HCT116 (cell line): ENCODE results near the gene NKRF. TPM values are rescaled to one million over a fixed set of nuclear protein-coding genes. Genes with fewer than 3 reads are reported as not detected.

ENCODE experiments used
- ATAC-seq: fragments of 200-7000 bp; cut with Tn5 transposase; 2 replicates; pipeline ENCODE4 v1.9.1; 2020; ENCODE audit warnings: mild to moderate bottlenecking, moderate library complexity
- BruUV-seq: library from RNA; stranded (reverse); fragments of 400-500 nt; replicated peaks from 2 replicates; lab custom pipeline; 2021; lab: Mats Ljungman, UMichigan
- CTCF ChIA-PET: fragments of 300-600 bp; sonication (Branson Sonifier 250); formaldehyde crosslinking; loops from one replicate; lab custom pipeline; 2021; ENCODE audit warnings: antibody characterized with exemption; lab: Charles Lee
- POLR2A ChIA-PET: fragments of 300-600, 350-600 bp; sonication (Branson Sonifier 250); formaldehyde crosslinking; loops from one replicate; lab custom pipeline; 2021; ENCODE audit warnings: antibody characterized with exemption; lab: Charles Lee
- RAD21 ChIA-PET, 2 experiments: fragments of 300-600 bp; sonication (Branson Sonifier 250); formaldehyde crosslinking; loops; one replicate each; lab custom pipeline; 2023; ENCODE audit warnings: low total read pairs in 2 of 2; ENCODE audit not compliant: uncharacterized antibody in 2 of 2, unreplicated experiment in 2 of 2, low non-redundant PET in 1 of 2; lab: Charles Lee
- DNase-seq: peaks from one replicate; pipeline ENCODE4 v3.0.0-alpha.2; 2010; ENCODE audit warnings: low read depth, low spot score
- H2AFZ ChIP-seq: fragments of 200-600 bp; shearing (Covaris generic), sonication (generic); 2 replicates; pipeline ENCODE4 v1.6.1; 2017; ENCODE audit warnings: low read depth, mixed run types, mixed read lengths, antibody characterized with exemption, low read length; ENCODE audit not compliant: poor library complexity, severe bottlenecking
- H3K27ac ChIP-seq: 2 replicates; pipeline ENCODE4 v1.5.1; 2012; ENCODE audit warnings: low read depth, low read length
- H3K27me3 ChIP-seq: fragments of 200-600 bp; sonication (generic); 2 replicates; pipeline ENCODE4 v1.6.1; 2016; ENCODE audit warnings: mixed run types, low read length, mixed read lengths; ENCODE audit not compliant: insufficient read depth
- H3K36me3 ChIP-seq, 2 experiments: fragments of 200-500 bp in 1 of 2; fragments of 200-600 bp in 1 of 2; sonication (Bioruptor generic) in 1 of 2; sonication (generic) in 1 of 2; 2 replicates each; pipeline versions ENCODE4 v1.5.1 to v1.6.1; 2014 to 2016; ENCODE audit warnings: low read length in 2 of 2, inconsistent platforms in 1 of 2, mixed read lengths in 1 of 2, mixed run types in 1 of 2; ENCODE audit not compliant: insufficient read depth in 2 of 2, control insufficient read depth in 1 of 2
- H3K4me1 ChIP-seq, 2 experiments: fragments of 200-600 bp in 1 of 2; sonication (generic) in 1 of 2; 2 replicates each; pipeline versions ENCODE4 v1.5.1 to v1.6.1; 2012 to 2017; ENCODE audit warnings: low read length in 2 of 2, inconsistent platforms in 1 of 2, mild to moderate bottlenecking in 1 of 2, mixed read lengths in 1 of 2, mixed run types in 1 of 2, moderate library complexity in 1 of 2; ENCODE audit not compliant: insufficient read depth in 2 of 2, control insufficient read depth in 1 of 2
- H3K4me2 ChIP-seq: fragments of 200-600 bp; sonication (generic); 2 replicates; pipeline ENCODE4 v1.6.1; 2017; ENCODE audit warnings: mixed run types, low read length, mixed read lengths
- H3K4me3 ChIP-seq, 2 experiments: fragments of 200-600 bp in 1 of 2; sonication (generic) in 1 of 2; replicated peaks in 1 of 2; 2 replicates each; pipeline ENCODE4 v1.5.1; 2011 to 2016; ENCODE audit warnings: low read length in 2 of 2, control low read depth in 1 of 2, low read depth in 1 of 2, mild to moderate bottlenecking in 1 of 2, mixed read lengths in 1 of 2, mixed run types in 1 of 2
- H3K79me2 ChIP-seq: fragments of 200-600 bp; sonication (generic); 2 replicates; pipeline ENCODE4 v1.6.1; 2017; ENCODE audit warnings: mild to moderate bottlenecking, mixed run types, low read length, moderate library complexity, mixed read lengths; ENCODE audit not compliant: insufficient read depth
- H3K9ac ChIP-seq: fragments of 200-600 bp; sonication (generic); 2 replicates; pipeline ENCODE4 v1.6.1; 2016; ENCODE audit warnings: low read length, mixed read lengths
- H3K9me2 ChIP-seq: fragments of 200-600 bp; sonication (generic), shearing (Covaris generic); 2 replicates; pipeline ENCODE4 v1.6.1; 2017; ENCODE audit warnings: mixed run types, mild to moderate bottlenecking, moderate library complexity; ENCODE audit not compliant: insufficient read depth
- H3K9me3 ChIP-seq, 2 experiments: fragments of 200-500 bp in 1 of 2; fragments of 200-600 bp in 1 of 2; sonication (Bioruptor generic) in 1 of 2; sonication (generic) in 1 of 2; 2 replicates each; pipeline ENCODE4 v1.6.1; 2014 to 2017; ENCODE audit warnings: low read length in 2 of 2, mixed read lengths in 2 of 2, inconsistent platforms in 1 of 2, low read depth in 1 of 2, mild to moderate bottlenecking in 1 of 2, mixed run types in 1 of 2, moderate library complexity in 1 of 2; ENCODE audit not compliant: control insufficient read depth in 1 of 2, insufficient read depth in 1 of 2
- H4K20me1 ChIP-seq: fragments of 200-600 bp; sonication (generic), shearing (Covaris generic); 2 replicates; pipeline ENCODE4 v1.6.1; 2017; ENCODE audit warnings: mixed run types, mild to moderate bottlenecking, moderate library complexity; ENCODE audit not compliant: insufficient read depth
- CBX3 ChIP-seq: IDR thresholded peaks from 2 replicates; pipeline ENCODE4 v1.6.1; 2012; ENCODE audit warnings: low read depth
- CEBPB ChIP-seq: IDR thresholded peaks from 2 replicates; pipeline ENCODE4 v1.6.1; 2012; ENCODE audit warnings: low read depth
- EGR1 ChIP-seq: IDR thresholded peaks from 2 replicates; pipeline ENCODE4 v1.6.1; 2012; ENCODE audit warnings: low read depth
- ELF1 ChIP-seq: IDR thresholded peaks from 2 replicates; pipeline ENCODE4 v1.6.1; 2012; ENCODE audit warnings: low read depth, borderline replicate concordance
- EZH2phosphoT487 ChIP-seq: fragments of 200-600 bp; IDR thresholded peaks from 2 replicates; pipeline ENCODE4 v1.6.1; 2018; ENCODE audit warnings: antibody characterized with exemption, borderline replicate concordance
- JUND ChIP-seq: IDR thresholded peaks from 2 replicates; pipeline ENCODE4 v1.6.1; 2012
- MAX ChIP-seq: IDR thresholded peaks from 2 replicates; pipeline ENCODE4 v1.6.1; 2012
- RAD21 ChIP-seq: IDR thresholded peaks from 2 replicates; pipeline ENCODE4 v1.6.1; 2012; ENCODE audit warnings: low read depth, mild to moderate bottlenecking
- REST ChIP-seq: IDR thresholded peaks from 2 replicates; pipeline ENCODE4 v1.6.1; 2012; ENCODE audit warnings: low read depth
- SIN3A ChIP-seq: IDR thresholded peaks from 2 replicates; pipeline ENCODE4 v1.6.1; 2012; ENCODE audit warnings: low read depth
- SP1 ChIP-seq: IDR thresholded peaks from 2 replicates; pipeline ENCODE4 v1.6.1; 2012; ENCODE audit warnings: low read depth
- SRF ChIP-seq: IDR thresholded peaks from 2 replicates; pipeline ENCODE4 v1.6.1; 2012; ENCODE audit warnings: low read depth
- TCF7L2 ChIP-seq: IDR thresholded peaks from 2 replicates; pipeline ENCODE4 v1.7.0; 2011; ENCODE audit warnings: borderline replicate concordance, inconsistent platforms; ENCODE audit not compliant: insufficient read depth, insufficient read length; ENCODE audit errors: extremely low read depth
- ZBTB33 ChIP-seq: IDR thresholded peaks from 2 replicates; pipeline ENCODE4 v1.6.1; 2011; ENCODE audit warnings: mild to moderate bottlenecking, low read length, moderate library complexity; ENCODE audit not compliant: insufficient replicate concordance; ENCODE audit errors: extremely low read depth
- ZFX ChIP-seq: fragments of 450-650 bp; IDR thresholded peaks from 2 replicates; pipeline ENCODE4 v1.6.1; 2017
- ZNF274 ChIP-seq: fragments of 200-500 bp; sonication (Bioruptor generic); IDR thresholded peaks from 2 replicates; pipeline ENCODE4 v1.6.1; 2014; ENCODE audit warnings: mild to moderate bottlenecking, low read depth, low read length, inconsistent platforms
- intact Hi-C: fragments of 100-400 bp; cut with micrococcal nuclease; formaldehyde crosslinking; loops from 2 replicates; pipeline ENCODE4 v1.10.0; 2022
- total RNA-seq: library from RNA; stranded (reverse); gene quantifications from one replicate; pipeline ENCODE4 v1.2.1, GENCODE V29; 2021; ENCODE audit not compliant: unreplicated experiment

NKRF gene
- total RNA-seq, 1 experiment from 2014 or later, result 22.8 TPM

GRCh38 chrX:119635799-119636198, 29.6 kb upstream of the NKRF start:
- no peak for DNase-seq
- ChIA-PET POLR2A (no interaction called here), CTCF (no interaction called here), RAD21 (no interaction called here)
- H3K9me3 ChIP-seq, result no peaks in the 10 kb centered on the region
- no peaks in the 10 kb centered on the region for H3K27me3 ChIP-seq
- BruUV-seq, result no TSS peak
- H3K9me2 ChIP-seq, result no peaks in the 10 kb centered on the region
- H2AFZ ChIP-seq, result no peak overlapping the region
- H3K27ac ChIP-seq, result no peak overlapping the region
- no peaks in the 10 kb centered on the region for H4K20me1 ChIP-seq
- H3K36me3 ChIP-seq, result peaks cover 0 to 5% of the 10 kb centered on the region in 2 experiments; a peak in 2 of 4 replicates
- ATAC-seq, result no peak
- H3K4me2 ChIP-seq, result no peak overlapping the region
- intact Hi-C loops, result no loop called here
- no peaks in the 10 kb centered on the region for H3K4me1 ChIP-seq
- TF ChIP-seq CEBPB, result no peak
- TF ChIP-seq REST, result no peak
- no peak for TF ChIP-seq CBX3
- no peak for TF ChIP-seq JUND
- no peak for TF ChIP-seq RAD21
- no peak for TF ChIP-seq ELF1
- no peak overlapping the region for H3K9ac ChIP-seq
- no peaks in the 10 kb centered on the region for H3K79me2 ChIP-seq
- no peak overlapping the region for H3K4me3 ChIP-seq

- no peak overlapping the region for H3K4me2 ChIP-seq
- no peaks in the 10 kb centered on the region for H3K9me3 ChIP-seq
- H3K9me2 ChIP-seq, result no peaks in the 10 kb centered on the region
- peaks cover 0 to 5% of the 10 kb centered on the region in 2 experiments; a peak in 2 of 4 replicates for H3K36me3 ChIP-seq
- ChIA-PET POLR2A (no interaction called here), CTCF (no interaction called here), RAD21 (no interaction called here)
- BruUV-seq, result no TSS peak
- no peaks in the 10 kb centered on the region for H3K27me3 ChIP-seq
- H4K20me1 ChIP-seq, result no peaks in the 10 kb centered on the region
- H3K4me3 ChIP-seq, result no peak overlapping the region
- intact Hi-C loops, result no loop called here
- no peaks in the 10 kb centered on the region for H3K79me2 ChIP-seq
- H3K4me1 ChIP-seq, result no peaks in the 10 kb centered on the region
- no peak overlapping the region for H2AFZ ChIP-seq
- ATAC-seq, result no peak
- no peak overlapping the region for H3K9ac ChIP-seq
- H3K27ac ChIP-seq, result no peak overlapping the region
- no peak for DNase-seq
- TF ChIP-seq TCF7L2 (no peak), CBX3 (no peak), ZBTB33 (no peak), SP1 (no peak), ELF1 (no peak), RAD21 (no peak), EZH2phosphoT487 (no peak), MAX (no peak), SIN3A (no peak), JUND (no peak), CEBPB (no peak), ZFX (no peak), SRF (no peak), ZNF274 (no peak), EGR1 (no peak)
Observed at GRCh38 chrX:119635179-119635578, 29.0 kb upstream of the NKRF start.
